T-helper 2 cell (primary cell): ENCODE results near the gene SEL1L3.

Experiments
- DNase-seq, 5 experiments: peaks; one replicate each; pipeline versions ENCODE4 v3.0.0 to v3.0.0-alpha.2; 2012 to 2022

Gene SEL1L3

GRCh38 chr4:25727711-25728493 lies 134.9 kb downstream of the SEL1L3 start:
- no peak for DNase-seq

DNA sequence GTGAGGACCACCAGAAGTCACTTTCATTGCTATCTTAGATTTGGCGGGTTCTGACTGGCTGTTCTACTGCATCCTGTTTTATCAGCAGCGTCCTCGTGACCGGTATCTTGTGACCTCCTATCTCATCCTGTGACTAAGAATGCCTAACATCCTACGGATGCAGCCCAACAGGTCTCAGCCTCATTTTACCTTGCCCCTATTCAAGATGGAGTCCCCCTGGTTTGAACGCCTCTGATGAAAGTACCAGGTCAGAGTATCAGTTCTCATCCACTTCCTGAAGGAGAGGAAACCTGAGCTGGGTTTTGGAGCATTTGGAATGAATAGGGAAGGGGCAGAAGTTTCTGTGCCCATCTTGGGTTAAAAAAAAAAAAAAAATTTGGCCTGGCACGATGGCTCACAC lies 136.9 kb downstream of the SEL1L3 start:
- no peak for DNase-seq

DNA sequence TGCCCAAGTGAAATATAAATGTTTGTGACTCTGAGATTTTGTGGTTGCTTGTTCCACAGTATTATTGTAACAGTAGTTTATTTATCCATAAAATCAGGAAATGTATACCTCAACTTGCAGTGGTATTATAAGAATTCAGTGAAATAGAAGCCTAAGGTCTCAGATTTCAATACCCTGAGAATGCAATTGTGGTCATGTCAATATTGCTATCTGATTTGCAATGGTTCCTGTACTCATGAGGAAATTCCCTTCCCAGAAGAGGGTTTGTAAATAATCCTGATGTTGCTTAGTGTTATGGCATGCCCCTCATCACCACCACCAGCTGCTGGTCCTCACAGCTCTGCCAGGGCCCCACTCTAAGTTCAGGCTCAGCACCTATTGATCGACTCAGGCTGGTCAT lies 139.4 kb downstream of the SEL1L3 start:
- DNase-seq, result no peak

DNA sequence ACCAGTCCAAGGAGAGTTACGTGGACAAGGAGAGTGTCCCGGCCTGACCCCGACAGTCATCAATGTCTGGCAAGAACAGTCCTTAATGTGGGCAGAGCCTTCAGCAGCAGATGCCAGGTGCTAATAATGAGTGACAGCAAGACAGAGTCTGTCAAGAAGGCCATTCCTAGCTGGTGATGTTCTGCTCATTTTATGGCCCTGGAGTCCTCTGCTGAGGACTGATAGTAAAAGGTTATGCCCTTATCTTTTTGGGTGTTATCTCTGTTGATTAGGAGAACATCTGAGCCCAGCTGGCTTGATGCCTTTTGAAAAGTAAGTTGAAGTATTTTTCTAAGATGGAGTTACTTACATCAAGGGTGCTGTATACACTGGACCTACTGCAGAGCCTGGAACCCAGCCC lies 139.8 kb downstream of the SEL1L3 start:
- no peak for DNase-seq

- DNase-seq, result no peak
Measured at GRCh38 chr4:25713812-25714211, 149.0 kb downstream of the SEL1L3 start.

- no peak for DNase-seq
Measured at GRCh38 chr4:25712611-25713010, 150.2 kb downstream of the SEL1L3 start.

- no peak for DNase-seq
Measured at GRCh38 chr4:25710637-25711036, 152.2 kb downstream of the SEL1L3 start.

- DNase-seq, result no peak
Measured at GRCh38 chr4:25704516-25704915, 158.3 kb downstream of the SEL1L3 start.

GRCh38 chr4:25703731-25704388 lies 158.9 kb downstream of the SEL1L3 start:
- DNase-seq, result no peak

DNA sequence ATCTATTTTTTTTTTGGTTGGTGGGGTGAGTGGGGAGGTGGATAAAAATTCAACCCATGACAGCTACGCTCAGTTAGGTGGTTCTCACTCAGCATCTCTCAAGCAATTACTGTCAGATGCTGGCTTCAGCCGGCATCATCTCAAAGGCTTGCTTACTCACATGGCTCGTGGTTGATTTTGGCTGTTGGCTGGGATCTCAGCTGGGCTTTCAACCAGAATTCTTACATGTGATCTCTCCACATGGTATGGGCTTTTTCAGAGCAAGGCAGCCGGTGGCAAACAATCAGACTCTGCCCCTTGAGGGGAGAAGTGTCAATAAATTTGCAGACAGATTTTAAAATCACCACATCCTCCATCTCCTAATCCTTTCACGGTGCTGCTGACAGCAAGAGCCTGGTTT lies 159.9 kb downstream of the SEL1L3 start:
- no peak for DNase-seq

- no peak for DNase-seq
Measured at GRCh38 chr4:25700661-25701060, 162.1 kb downstream of the SEL1L3 start.

- no peak for DNase-seq
Measured at GRCh38 chr4:25697516-25697915, 165.3 kb downstream of the SEL1L3 start.
